ENCODE measurements around the gene MSX1. TPM values are rescaled to one million over a fixed set of nuclear protein-coding genes. Genes with fewer than 3 reads are reported as not detected.

The MSX1 gene
- total RNA-seq, 2 experiments from 2014 or later, result 0.16 to 0.61 TPM

DNA sequence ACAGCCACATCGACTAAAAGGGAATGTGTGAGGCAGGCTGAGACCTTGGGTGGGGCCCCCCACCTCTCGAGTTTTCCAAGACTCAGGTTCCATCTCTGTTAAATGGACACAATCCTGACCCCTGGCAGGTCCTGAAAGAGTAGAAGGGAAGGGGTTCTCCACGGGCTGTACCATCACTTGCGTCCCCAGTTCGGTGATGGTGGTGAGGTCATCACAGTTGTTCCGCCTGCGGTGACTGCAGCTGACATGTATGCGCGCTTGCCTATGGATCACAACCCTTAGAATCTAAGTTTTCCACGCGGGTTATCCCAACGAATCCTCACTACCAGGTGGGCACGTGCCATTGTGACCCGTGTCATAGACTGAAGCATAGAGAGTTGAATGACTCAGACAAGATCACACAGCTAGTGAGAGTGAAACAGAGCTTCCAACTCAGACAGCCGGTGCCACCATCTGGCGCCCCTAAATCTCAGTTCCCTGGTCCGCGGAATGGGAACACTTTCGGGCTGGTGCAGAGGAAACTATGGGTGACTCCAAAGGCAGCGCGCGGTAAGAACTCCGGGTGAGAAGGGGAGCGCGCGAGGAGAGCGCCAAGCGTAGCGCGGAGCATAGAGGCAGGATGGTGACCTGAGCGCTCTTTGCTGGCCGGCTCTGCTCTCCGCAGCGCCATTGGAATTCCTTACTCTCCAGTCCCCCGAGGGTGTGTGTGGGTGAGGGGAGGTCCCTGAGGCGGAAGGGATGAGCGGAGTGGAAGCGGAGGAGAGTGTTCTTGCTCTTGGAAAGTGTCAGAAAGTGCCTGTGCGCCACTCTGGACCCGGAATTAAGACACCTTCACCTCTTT is 10.5 kb downstream of the MSX1 start:
- Mint-ChIP-seq H3K27ac (no peak overlapping the region), H3K4me3 (no peak overlapping the region), H3K27me3 (peaks cover 68% of the 10 kb centered on the region), H3K36me3 (ENCODE audit: low read depth) (no peaks in the 10 kb centered on the region), H3K4me1 (ENCODE audit: low read depth) (peaks cover 21% of the 10 kb centered on the region), H3K9me3 (no peaks in the 10 kb centered on the region)
- intact Hi-C loops (cut with micrococcal nuclease), result no loop called here
- POLR2A ChIA-PET, result no interaction called here
- TF ChIP-seq, protein P1, sequence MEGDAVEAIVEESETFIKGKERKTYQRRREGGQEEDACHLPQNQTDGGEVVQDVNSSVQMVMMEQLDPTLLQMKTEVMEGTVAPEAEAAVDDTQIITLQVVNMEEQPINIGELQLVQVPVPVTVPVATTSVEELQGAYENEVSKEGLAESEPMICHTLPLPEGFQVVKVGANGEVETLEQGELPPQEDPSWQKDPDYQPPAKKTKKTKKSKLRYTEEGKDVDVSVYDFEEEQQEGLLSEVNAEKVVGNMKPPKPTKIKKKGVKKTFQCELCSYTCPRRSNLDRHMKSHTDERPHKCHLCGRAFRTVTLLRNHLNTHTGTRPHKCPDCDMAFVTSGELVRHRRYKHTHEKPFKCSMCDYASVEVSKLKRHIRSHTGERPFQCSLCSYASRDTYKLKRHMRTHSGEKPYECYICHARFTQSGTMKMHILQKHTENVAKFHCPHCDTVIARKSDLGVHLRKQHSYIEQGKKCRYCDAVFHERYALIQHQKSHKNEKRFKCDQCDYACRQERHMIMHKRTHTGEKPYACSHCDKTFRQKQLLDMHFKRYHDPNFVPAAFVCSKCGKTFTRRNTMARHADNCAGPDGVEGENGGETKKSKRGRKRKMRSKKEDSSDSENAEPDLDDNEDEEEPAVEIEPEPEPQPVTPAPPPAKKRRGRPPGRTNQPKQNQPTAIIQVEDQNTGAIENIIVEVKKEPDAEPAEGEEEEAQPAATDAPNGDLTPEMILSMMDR (IDR thresholded peaks at IDR 0.05), result no peak
- no peak for ATAC-seq
- CTCF ChIA-PET, result no interaction called here
- no peak for DNase-seq

DNA sequence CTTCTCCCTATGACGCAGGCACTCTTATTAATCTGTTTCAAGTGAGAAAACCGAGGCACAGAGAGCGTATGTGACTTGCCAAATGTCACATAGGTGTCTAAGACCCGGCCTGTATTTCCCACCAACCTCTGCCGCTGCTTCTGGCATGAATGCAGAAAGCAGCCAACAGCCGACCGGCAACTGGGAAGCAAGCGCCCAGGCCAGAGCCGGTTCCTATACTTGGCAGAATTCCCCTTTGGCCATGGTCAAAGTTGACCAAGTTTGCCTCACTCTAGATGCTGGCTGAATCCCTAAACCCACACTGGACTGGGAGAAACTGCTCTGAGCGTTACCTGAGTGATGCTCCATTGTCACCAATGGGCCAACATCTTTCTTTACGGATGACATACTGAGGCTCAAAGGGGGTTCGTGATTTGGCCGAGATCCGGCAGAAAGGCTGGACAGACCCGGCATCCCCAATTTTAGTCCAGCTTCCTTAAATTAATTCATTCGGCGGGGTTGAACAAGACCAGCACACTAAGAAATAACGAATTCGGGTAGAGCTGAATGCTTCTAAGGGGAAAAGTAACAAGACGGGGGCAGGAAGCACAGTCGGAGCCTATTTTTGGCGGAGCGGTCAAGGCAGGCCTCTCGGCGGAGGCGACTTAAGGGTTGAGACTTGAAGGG is 11.2 kb downstream of the MSX1 start:
- CTCF ChIA-PET, result no interaction called here

DNA sequence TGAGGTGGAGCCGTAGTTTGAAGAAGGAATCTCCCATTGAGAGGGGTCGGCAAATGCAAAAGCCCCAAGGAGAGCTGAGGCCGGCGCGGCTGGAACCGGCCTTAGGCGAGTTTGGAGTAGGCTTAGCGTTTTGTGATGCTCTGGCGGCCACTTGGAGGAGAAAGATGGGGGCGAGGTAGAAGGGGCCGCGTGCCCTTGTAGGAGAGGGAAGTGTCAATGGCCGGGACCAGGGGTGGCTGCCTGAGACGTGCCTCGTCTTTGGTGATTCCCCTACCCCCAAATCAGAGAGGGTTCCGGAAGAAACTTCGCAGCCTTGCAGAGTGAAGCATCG is 11.7 kb downstream of the MSX1 start:
- Mint-ChIP-seq H3K9me3 (no peaks in the 10 kb centered on the region), H3K27ac (no peak overlapping the region), H3K36me3 (ENCODE audit: low read depth) (no peaks in the 10 kb centered on the region), H3K27me3 (peaks cover 70% of the 10 kb centered on the region), H3K4me1 (ENCODE audit: low read depth) (peaks cover 17% of the 10 kb centered on the region), H3K4me3 (no peak overlapping the region)
- no peak for ATAC-seq
- intact Hi-C loops (cut with micrococcal nuclease), result no loop called here
- no peak for DNase-seq
- TF ChIP-seq, protein P1 (IDR thresholded peaks at IDR 0.05), result no peak
- POLR2A ChIA-PET, result no interaction called here
- CTCF ChIA-PET, result no interaction called here

More for the DNA sequence above, 11.2 kb downstream of the MSX1 start:
- no peaks in the 10 kb centered on the region for H3K9me3 Mint-ChIP-seq
- DNase-seq (no peak), ATAC-seq (no peak)
- no peak overlapping the region for H3K27ac Mint-ChIP-seq
- H3K36me3 Mint-ChIP-seq (ENCODE audit: low read depth), result no peaks in the 10 kb centered on the region
- intact Hi-C loops (cut with micrococcal nuclease), result no loop called here
- TF ChIP-seq, protein P1 (IDR thresholded peaks at IDR 0.05), result no peak
- H3K4me3 Mint-ChIP-seq, result no peak overlapping the region
- POLR2A ChIA-PET, result no interaction called here
- H3K27me3 Mint-ChIP-seq, result peaks cover 70% of the 10 kb centered on the region
- peaks cover 21% of the 10 kb centered on the region for H3K4me1 Mint-ChIP-seq (ENCODE audit: low read depth)

DNA sequence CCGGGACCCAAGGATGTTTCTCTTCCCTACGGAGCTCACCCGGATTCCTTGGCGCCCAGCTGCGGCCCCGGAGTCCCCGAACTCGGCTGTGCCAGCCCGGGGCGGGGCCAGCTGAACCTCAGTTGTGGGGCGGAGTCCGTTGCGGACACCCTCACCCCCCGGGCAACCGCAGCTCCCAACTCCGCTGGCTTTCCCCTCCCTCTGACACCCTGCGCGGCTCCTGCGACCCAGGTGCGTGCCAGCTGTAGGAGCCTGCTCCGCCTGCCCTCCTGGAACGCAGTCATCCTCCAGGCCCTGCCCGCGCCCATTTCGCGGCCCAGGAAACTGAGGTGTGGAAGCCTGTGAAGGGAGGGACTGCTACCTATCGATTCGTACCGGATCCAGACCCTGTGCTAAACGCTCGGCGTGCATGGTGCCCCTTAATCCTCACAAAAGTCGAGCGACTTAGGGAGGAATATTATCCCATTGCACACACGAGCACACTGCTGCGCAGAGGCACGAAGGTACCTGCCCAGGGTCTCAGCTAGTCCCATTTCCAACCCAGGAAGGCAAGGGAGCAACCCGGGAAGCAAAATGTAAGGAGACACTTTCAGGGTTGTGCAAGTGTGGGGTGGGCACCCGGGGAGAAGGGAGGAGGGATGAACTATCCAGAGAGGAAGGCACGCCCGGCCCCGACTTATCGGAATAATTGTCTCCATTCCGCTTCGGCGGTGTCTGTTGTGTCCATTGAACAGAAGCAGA is 12.3 kb downstream of the MSX1 start:
- no peak overlapping the region for H3K27ac Mint-ChIP-seq
- peaks cover 65% of the 10 kb centered on the region for H3K27me3 Mint-ChIP-seq
- intact Hi-C loops (cut with micrococcal nuclease), result no loop called here
- DNase-seq (no peak), ATAC-seq (no peak)
- ChIA-PET POLR2A (no interaction called here), CTCF (no interaction called here)
- H3K4me1 Mint-ChIP-seq (ENCODE audit: low read depth), result peaks cover 14% of the 10 kb centered on the region
- no peaks in the 10 kb centered on the region for H3K9me3 Mint-ChIP-seq
- no peaks in the 10 kb centered on the region for H3K36me3 Mint-ChIP-seq (ENCODE audit: low read depth)
- H3K4me3 Mint-ChIP-seq, result no peak overlapping the region
- TF ChIP-seq, protein P1 (IDR thresholded peaks at IDR 0.05), result no peak

Data from activated CD8-positive, alpha-beta T cell treated with anti-CD3 and anti-CD28 coated beads for 36 hours (primary cell).